ENCODE measurements around the gene EPGN. TPM values are rescaled to one million over a fixed set of nuclear protein-coding genes. Genes with fewer than 3 reads are reported as not detected.

The EPGN gene
- polyA plus RNA-seq, result not detected in 2 replicates
- 0.73 TPM in 1 of 2 replicates, not detected in the other for polyA minus RNA-seq

DNA sequence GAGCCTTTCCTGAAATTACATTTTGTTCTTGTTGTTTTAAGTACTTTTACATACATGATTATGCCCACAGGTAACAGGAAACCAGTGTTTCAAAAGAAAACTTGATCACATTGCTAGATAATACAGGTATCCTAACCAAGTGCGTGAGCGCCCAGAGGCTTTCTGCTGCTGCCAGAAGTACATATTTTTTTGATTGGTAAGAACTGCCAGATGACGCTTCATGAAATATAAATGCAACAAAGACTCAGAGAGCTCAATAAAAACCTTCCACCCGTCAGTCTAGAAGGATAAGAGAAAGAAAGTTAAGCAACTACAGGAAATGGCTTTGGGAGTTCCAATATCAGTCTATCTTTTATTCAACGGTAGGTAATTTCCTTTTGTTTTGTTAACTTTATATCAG, at the start of gene EPGN:
Gene EPGN (plus strand): TSS at position 256 of the 400 bp plus-strand sequence. CDS start 64 bp downstream, at position 320.
- Histone ChIP-seq H3K9ac (ENCODE audit: low read length) (no peak within 1 kb of the TSS), H4K20me1 (ENCODE audit: insufficient read depth) (no peaks in the 10 kb centered on the region), H3K4me2 (ENCODE audit: low read length) (no peak within 1 kb of the TSS), H3K9me3 (ENCODE audit: low read length) (no peaks in the 10 kb centered on the region), H2AFZ (ENCODE audit: low read depth, low read length) (no peak within 1 kb of the TSS), H3K4me3 (ENCODE audit: low read length) (no peak within 1 kb of the TSS), H3F3A (ENCODE audit: insufficient read depth, low read length, poor library complexity, severe bottlenecking) (no peaks in the 10 kb centered on the region), H3K9me2 (ENCODE audit: insufficient read depth, low read length) (no peaks in the 10 kb centered on the region), H3K27ac (ENCODE audit: low read length) (no peak within 1 kb of the TSS), H3K36me3 (ENCODE audit: insufficient read depth, low read length) (no peaks in the 10 kb centered on the region), H3K79me2 (replicated peaks; ENCODE audit: insufficient read depth, low read length) (no peaks in the 10 kb centered on the region), H3K27me3 (ENCODE audit: insufficient read depth, low read depth, low read length) (no peaks in the 10 kb centered on the region)
- TF ChIP-seq TAF1 (IDR thresholded peaks at IDR 0.05; ENCODE audit: low read depth) (no peak), POLR2AphosphoS5 (IDR thresholded peaks at IDR 0.05) (no peak), CTCF (IDR thresholded peaks at IDR 0.05; ENCODE audit: poor library complexity, severe bottlenecking) (no peak), EZH2 (IDR thresholded peaks at IDR 0.05; ENCODE audit: borderline replicate concordance, insufficient read depth, low read length, poor library complexity, severe bottlenecking) (no peak), SMC3 (conservative IDR thresholded peaks at IDR 0.05; ENCODE audit: poor library complexity) (no peak), RAD21 (conservative IDR thresholded peaks at IDR 0.05) (no peak), MXI1 (conservative IDR thresholded peaks at IDR 0.05; ENCODE audit: poor library complexity, severe bottlenecking) (no peak), EP300 (conservative IDR thresholded peaks at IDR 0.05; ENCODE audit: poor library complexity, severe bottlenecking) (no peak)
- TF ChIP-seq, protein P1, sequence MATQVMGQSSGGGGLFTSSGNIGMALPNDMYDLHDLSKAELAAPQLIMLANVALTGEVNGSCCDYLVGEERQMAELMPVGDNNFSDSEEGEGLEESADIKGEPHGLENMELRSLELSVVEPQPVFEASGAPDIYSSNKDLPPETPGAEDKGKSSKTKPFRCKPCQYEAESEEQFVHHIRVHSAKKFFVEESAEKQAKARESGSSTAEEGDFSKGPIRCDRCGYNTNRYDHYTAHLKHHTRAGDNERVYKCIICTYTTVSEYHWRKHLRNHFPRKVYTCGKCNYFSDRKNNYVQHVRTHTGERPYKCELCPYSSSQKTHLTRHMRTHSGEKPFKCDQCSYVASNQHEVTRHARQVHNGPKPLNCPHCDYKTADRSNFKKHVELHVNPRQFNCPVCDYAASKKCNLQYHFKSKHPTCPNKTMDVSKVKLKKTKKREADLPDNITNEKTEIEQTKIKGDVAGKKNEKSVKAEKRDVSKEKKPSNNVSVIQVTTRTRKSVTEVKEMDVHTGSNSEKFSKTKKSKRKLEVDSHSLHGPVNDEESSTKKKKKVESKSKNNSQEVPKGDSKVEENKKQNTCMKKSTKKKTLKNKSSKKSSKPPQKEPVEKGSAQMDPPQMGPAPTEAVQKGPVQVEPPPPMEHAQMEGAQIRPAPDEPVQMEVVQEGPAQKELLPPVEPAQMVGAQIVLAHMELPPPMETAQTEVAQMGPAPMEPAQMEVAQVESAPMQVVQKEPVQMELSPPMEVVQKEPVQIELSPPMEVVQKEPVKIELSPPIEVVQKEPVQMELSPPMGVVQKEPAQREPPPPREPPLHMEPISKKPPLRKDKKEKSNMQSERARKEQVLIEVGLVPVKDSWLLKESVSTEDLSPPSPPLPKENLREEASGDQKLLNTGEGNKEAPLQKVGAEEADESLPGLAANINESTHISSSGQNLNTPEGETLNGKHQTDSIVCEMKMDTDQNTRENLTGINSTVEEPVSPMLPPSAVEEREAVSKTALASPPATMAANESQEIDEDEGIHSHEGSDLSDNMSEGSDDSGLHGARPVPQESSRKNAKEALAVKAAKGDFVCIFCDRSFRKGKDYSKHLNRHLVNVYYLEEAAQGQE (IDR thresholded peaks at IDR 0.05; ENCODE audit: borderline replicate concordance), result no peak

DNA sequence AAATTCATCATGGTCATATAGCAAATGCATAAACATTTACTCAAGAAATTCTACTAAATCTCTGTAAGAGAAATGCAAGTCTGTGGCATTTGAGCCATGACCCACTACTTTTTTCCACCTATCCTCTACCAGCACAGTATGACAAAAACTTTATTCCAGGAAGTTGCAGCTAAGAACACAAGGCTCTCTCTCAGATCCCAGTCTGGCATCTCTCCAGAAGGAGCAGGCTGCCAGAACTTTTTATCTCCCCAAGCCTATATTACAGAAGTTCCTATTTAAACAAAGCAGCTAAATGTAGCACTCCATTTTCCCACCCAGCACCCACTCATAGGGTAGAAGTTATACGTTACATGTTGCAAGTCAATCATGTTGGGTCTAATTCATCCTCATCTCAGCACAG, 49.3 kb upstream of the EPGN start:
- TF ChIP-seq CTCF (IDR thresholded peaks at IDR 0.05; ENCODE audit: poor library complexity, severe bottlenecking) (no peak), POLR2AphosphoS5 (IDR thresholded peaks at IDR 0.05) (no peak), RAD21 (conservative IDR thresholded peaks at IDR 0.05) (no peak), TAF1 (IDR thresholded peaks at IDR 0.05; ENCODE audit: low read depth) (no peak), SMC3 (conservative IDR thresholded peaks at IDR 0.05; ENCODE audit: poor library complexity) (no peak), EP300 (conservative IDR thresholded peaks at IDR 0.05; ENCODE audit: poor library complexity, severe bottlenecking) (no peak), MXI1 (conservative IDR thresholded peaks at IDR 0.05; ENCODE audit: poor library complexity, severe bottlenecking) (no peak), EZH2 (IDR thresholded peaks at IDR 0.05; ENCODE audit: borderline replicate concordance, insufficient read depth, low read length, poor library complexity, severe bottlenecking) (no peak)
- TF ChIP-seq, protein P1 (IDR thresholded peaks at IDR 0.05; ENCODE audit: borderline replicate concordance), result no peak
- Histone ChIP-seq H2AFZ (ENCODE audit: low read depth, low read length) (no peak overlapping the region), H3F3A (ENCODE audit: insufficient read depth, low read length, poor library complexity, severe bottlenecking) (no peaks in the 10 kb centered on the region), H3K9me2 (ENCODE audit: insufficient read depth, low read length) (no peaks in the 10 kb centered on the region), H3K79me2 (replicated peaks; ENCODE audit: insufficient read depth, low read length) (no peaks in the 10 kb centered on the region), H4K20me1 (ENCODE audit: insufficient read depth) (no peaks in the 10 kb centered on the region), H3K27ac (ENCODE audit: low read length) (no peak overlapping the region), H3K4me2 (ENCODE audit: low read length) (no peak overlapping the region), H3K9me3 (ENCODE audit: low read length) (peaks cover under 1% of the 10 kb centered on the region), H3K27me3 (ENCODE audit: insufficient read depth, low read depth, low read length) (no peaks in the 10 kb centered on the region), H3K9ac (ENCODE audit: low read length) (no peak overlapping the region), H3K4me3 (ENCODE audit: low read length) (no peak overlapping the region), H3K36me3 (ENCODE audit: insufficient read depth, low read length) (no peaks in the 10 kb centered on the region)

All from neural cell (in vitro differentiated cells).